Measurements from ENCODE around the gene VAC14. TPM values are rescaled to one million over a fixed set of nuclear protein-coding genes. Genes with fewer than 3 reads are reported as not detected.
"Not testable (repeated sequence)": the region's sequence is repeated elsewhere in the genome, so short reads cannot be mapped to it uniquely, and the experiment has no call there.

The VAC14 gene
- total RNA-seq (2014; rRNA removed; shearing (Covaris generic)), result 60.9 and 72.7 TPM in 2 replicates
- polyA plus RNA-seq (2015; cell fraction: cytosol; rRNA removed), result 68.3 and 73.5 TPM in 2 replicates
- polyA plus RNA-seq (2015; cell fraction: nucleus; rRNA removed), result 46.2 and 56.1 TPM in 2 replicates

- in situ Hi-C loops (cut with HindIII; ENCODE audit: low pct_unique_long_range_greater_than_20kb, low sequenced_read_pairs), result no loop called here
- peak; percentile 87 for DNase-seq (ENCODE audit: low read depth, low spot score)
Measured at GRCh38 chr16:70800781-70801480, at the start of gene VAC14. VAC14 (minus strand) TSS chr16:70801158; CDS start chr16:70800900, 258 bp downstream.

GRCh38 chr16:70823498-70824118 lies 22.6 kb upstream of the VAC14 start:
- in situ Hi-C loops (cut with HindIII; ENCODE audit: low pct_unique_long_range_greater_than_20kb, low sequenced_read_pairs); DNase-seq (ENCODE audit: low read depth, low spot score): not testable (repeated sequence)

- in situ Hi-C loops (cut with HindIII; ENCODE audit: low pct_unique_long_range_greater_than_20kb, low sequenced_read_pairs); DNase-seq (ENCODE audit: low read depth, low spot score): not testable (repeated sequence)
Measured at GRCh38 chr16:70822734-70823133, 21.8 kb upstream of the VAC14 start.

- DNase-seq (ENCODE audit: low read depth, low spot score); in situ Hi-C loops (cut with HindIII; ENCODE audit: low pct_unique_long_range_greater_than_20kb, low sequenced_read_pairs): not testable (repeated sequence)
Measured at GRCh38 chr16:70818088-70818487, 17.1 kb upstream of the VAC14 start.

- no peak for DNase-seq (ENCODE audit: low read depth, low spot score)
- in situ Hi-C loops (cut with HindIII; ENCODE audit: low pct_unique_long_range_greater_than_20kb, low sequenced_read_pairs), result no loop called here
Measured at GRCh38 chr16:70809392-70810060, 8.6 kb upstream of the VAC14 start.

GRCh38 chr16:70808371-70808770 lies 7.4 kb upstream of the VAC14 start:
- peak; percentile 21 for DNase-seq (ENCODE audit: low read depth, low spot score)
- in situ Hi-C loops (cut with HindIII; ENCODE audit: low pct_unique_long_range_greater_than_20kb, low sequenced_read_pairs), result no loop called here

- no peak for DNase-seq (ENCODE audit: low read depth, low spot score)
Measured at GRCh38 chr16:70805787-70806186, 4.8 kb upstream of the VAC14 start.

GRCh38 chr16:70805380-70805779 lies 4.4 kb upstream of the VAC14 start:
- in situ Hi-C loops (cut with HindIII; ENCODE audit: low pct_unique_long_range_greater_than_20kb, low sequenced_read_pairs), result no loop called here
- DNase-seq (ENCODE audit: low read depth, low spot score), result no peak

More at GRCh38 chr16:70805787-70806186, 4.8 kb upstream of the VAC14 start:
- in situ Hi-C loops (cut with HindIII; ENCODE audit: low pct_unique_long_range_greater_than_20kb, low sequenced_read_pairs), result no loop called here

- DNase-seq (ENCODE audit: low read depth, low spot score), result no peak
- in situ Hi-C loops (cut with HindIII; ENCODE audit: low pct_unique_long_range_greater_than_20kb, low sequenced_read_pairs), result no loop called here
Measured at GRCh38 chr16:70804734-70805169, 3.8 kb upstream of the VAC14 start.

- DNase-seq (ENCODE audit: low read depth, low spot score), result peak; percentile 14
- in situ Hi-C loops (cut with HindIII; ENCODE audit: low pct_unique_long_range_greater_than_20kb, low sequenced_read_pairs), result no loop called here
Measured at GRCh38 chr16:70804153-70804733, 3.3 kb upstream of the VAC14 start.

- in situ Hi-C loops (cut with HindIII; ENCODE audit: low pct_unique_long_range_greater_than_20kb, low sequenced_read_pairs), result no loop called here
- DNase-seq (ENCODE audit: low read depth, low spot score), result no peak
Measured at GRCh38 chr16:70803319-70803718, 2.4 kb upstream of the VAC14 start.

- in situ Hi-C loops (cut with HindIII; ENCODE audit: low pct_unique_long_range_greater_than_20kb, low sequenced_read_pairs), result no loop called here
Measured at GRCh38 chr16:70801611-70802010, 653 bp upstream of the VAC14 start.

GRCh38 chr16:70800311-70800710 lies 647 bp downstream of the VAC14 start:
- DNase-seq (ENCODE audit: low read depth, low spot score), result peak; percentile 16
- in situ Hi-C loops (cut with HindIII; ENCODE audit: low pct_unique_long_range_greater_than_20kb, low sequenced_read_pairs), result no loop called here

More at GRCh38 chr16:70801611-70802010, 653 bp upstream of the VAC14 start:
- DNase-seq (ENCODE audit: low read depth, low spot score), result no peak

- in situ Hi-C loops (cut with HindIII; ENCODE audit: low pct_unique_long_range_greater_than_20kb, low sequenced_read_pairs), result no loop called here
- no peak for DNase-seq (ENCODE audit: low read depth, low spot score)
Measured at GRCh38 chr16:70796301-70796700, 4.7 kb downstream of the VAC14 start.

- DNase-seq (ENCODE audit: low read depth, low spot score), result no peak
- in situ Hi-C loops (cut with HindIII; ENCODE audit: low pct_unique_long_range_greater_than_20kb, low sequenced_read_pairs), result no loop called here
Measured at GRCh38 chr16:70795296-70795912, 5.6 kb downstream of the VAC14 start.

GRCh38 chr16:70793851-70794502 lies 7.0 kb downstream of the VAC14 start:
- no peak for DNase-seq (ENCODE audit: low read depth, low spot score)
- in situ Hi-C loops (cut with HindIII; ENCODE audit: low pct_unique_long_range_greater_than_20kb, low sequenced_read_pairs), result no loop called here

- in situ Hi-C loops (cut with HindIII; ENCODE audit: low pct_unique_long_range_greater_than_20kb, low sequenced_read_pairs), result no loop called here
- DNase-seq (ENCODE audit: low read depth, low spot score), result no peak
Measured at GRCh38 chr16:70790815-70791214, 10.1 kb downstream of the VAC14 start.
